Activated naive CD8-positive, alpha-beta T cell (primary cell): ENCODE measurements around the gene TOMM40L.

Source experiments
- H3K27ac Mint-ChIP-seq: one replicate; pipeline ENCODE4 v1.8.0; 2021; ENCODE audit warnings: mixed read lengths
- H3K27me3 Mint-ChIP-seq: one replicate; pipeline ENCODE4 v1.8.0; 2021; ENCODE audit warnings: mixed read lengths
- H3K36me3 Mint-ChIP-seq: one replicate; pipeline ENCODE4 v1.8.0; 2021; ENCODE audit warnings: mixed read lengths
- H3K4me1 Mint-ChIP-seq: one replicate; pipeline ENCODE4 v1.8.0; 2021; ENCODE audit warnings: low read depth, mixed read lengths
- H3K4me3 Mint-ChIP-seq: one replicate; pipeline ENCODE4 v1.8.0; 2021; ENCODE audit warnings: mild to moderate bottlenecking, mixed read lengths
- H3K9me3 Mint-ChIP-seq: one replicate; pipeline ENCODE4 v1.8.0; 2021; ENCODE audit warnings: low read depth, mixed read lengths

The TOMM40L gene

DNA sequence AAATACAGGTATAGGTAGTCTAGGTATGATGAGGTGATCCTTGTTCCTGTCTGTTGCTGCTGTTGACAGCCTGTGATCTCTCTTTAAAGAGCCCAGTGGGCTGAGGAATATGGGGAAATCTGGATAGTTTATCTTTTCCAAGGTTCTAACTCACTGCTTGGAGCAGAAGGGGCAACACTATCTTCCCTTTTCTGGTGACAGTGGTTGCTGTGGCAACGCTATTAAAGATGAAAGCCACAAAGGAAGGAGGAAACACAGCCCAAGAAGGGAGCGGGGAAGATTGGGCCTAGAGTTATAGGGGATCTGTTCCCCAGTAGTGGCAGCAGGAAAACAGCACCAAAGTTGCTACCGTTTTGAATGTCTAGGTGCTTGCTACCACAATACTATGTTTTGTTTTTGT is 41.5 kb downstream of the TOMM40L start:
- Mint-ChIP-seq H3K4me1 (no peaks in the 10 kb centered on the region), H3K27me3 (peaks cover 7% of the 10 kb centered on the region), H3K36me3 (no peaks in the 10 kb centered on the region), H3K27ac (no peak overlapping the region), H3K4me3 (no peak overlapping the region), H3K9me3 (no peaks in the 10 kb centered on the region)

DNA sequence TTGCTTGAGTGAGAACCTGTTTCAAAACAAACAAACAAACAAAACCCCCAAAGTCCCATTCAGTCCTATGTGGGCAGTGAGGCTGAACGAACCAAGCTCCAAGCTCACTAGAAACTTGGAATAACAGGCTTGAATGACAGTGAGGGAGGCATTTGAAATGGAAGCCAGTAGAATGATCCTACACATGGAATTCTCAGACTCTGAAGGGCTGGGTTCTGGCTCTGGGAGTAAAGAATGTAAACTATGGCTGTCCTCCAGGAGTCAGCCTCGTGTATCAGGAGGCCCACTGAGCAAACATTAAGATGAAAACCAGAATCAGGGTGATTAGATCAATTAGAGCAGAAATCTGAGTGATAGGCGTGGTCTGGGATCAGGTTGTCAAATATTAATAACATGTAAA is 47.5 kb downstream of the TOMM40L start:
- no peaks in the 10 kb centered on the region for H3K36me3 Mint-ChIP-seq
- H3K4me1 Mint-ChIP-seq = no peaks in the 10 kb centered on the region
- no peak overlapping the region for H3K4me3 Mint-ChIP-seq
- no peaks in the 10 kb centered on the region for H3K9me3 Mint-ChIP-seq
- no peak overlapping the region for H3K27ac Mint-ChIP-seq
- H3K27me3 Mint-ChIP-seq = peaks cover 7% of the 10 kb centered on the region

DNA sequence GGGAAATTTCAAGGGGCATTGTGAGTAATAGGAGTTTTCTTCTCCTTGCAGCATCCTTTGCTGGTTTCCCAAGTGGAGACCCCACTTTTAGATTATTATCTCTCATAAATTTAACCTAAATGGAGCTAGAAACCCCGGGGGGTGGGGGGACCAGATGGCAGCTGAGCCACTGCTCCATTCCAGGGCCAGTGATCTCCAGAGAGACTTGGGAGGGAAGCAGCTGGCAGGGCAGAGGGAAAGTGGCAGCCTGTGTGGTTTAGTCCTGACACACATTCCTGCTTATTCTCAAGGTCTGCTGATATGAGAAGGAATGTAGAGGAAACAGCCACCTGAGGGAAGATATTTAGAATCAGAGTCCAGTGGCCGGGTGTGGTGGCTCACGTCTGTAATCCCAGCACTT is 49.0 kb downstream of the TOMM40L start:
- Mint-ChIP-seq H3K4me1 (no peaks in the 10 kb centered on the region), H3K27me3 (peaks cover 7% of the 10 kb centered on the region), H3K36me3 (peaks cover 5% of the 10 kb centered on the region), H3K9me3 (no peaks in the 10 kb centered on the region), H3K4me3 (no peak overlapping the region), H3K27ac (no peak overlapping the region)
